CD1c-positive myeloid dendritic cell (primary cell): ENCODE results near the gene GPR62.
A peak's percentile ranks its signal among the peaks of the same experiment; 100 is the strongest.
"Not testable (repeated sequence)": the region's sequence is repeated elsewhere in the genome, so short reads cannot be mapped to it uniquely, and the experiment has no call there.

ENCODE experiments used
- DNase-seq: peaks from one replicate; pipeline ENCODE4 v3.0.0-alpha.2; 2016; ENCODE audit errors: extremely low spot score

GPR62 gene

DNA sequence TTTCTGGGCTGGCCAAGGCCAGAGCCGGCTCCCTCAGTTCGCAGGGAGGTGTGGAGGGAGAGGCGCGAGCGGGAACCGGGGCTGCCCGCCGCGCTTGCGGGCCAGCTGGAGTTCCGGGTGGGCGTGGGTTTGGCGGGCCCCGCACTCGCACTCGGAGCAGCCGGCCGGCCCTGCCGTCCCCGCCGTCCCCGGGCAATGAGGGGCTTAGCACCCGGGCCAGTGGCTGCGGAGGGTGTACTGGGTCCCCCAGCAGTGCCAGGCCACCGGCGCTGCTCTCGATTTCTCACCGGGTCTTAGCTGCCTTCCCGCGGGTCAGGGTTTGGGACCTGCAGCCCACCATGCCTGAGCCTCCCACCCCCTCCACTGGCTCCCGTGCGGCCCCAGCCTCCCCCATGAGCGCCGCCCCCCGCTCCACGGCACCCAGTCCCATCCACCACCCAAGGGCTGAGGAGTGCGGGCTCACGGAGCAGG, 35.4 kb downstream of the GPR62 start:
- DNase-seq = not testable (repeated sequence)

DNA sequence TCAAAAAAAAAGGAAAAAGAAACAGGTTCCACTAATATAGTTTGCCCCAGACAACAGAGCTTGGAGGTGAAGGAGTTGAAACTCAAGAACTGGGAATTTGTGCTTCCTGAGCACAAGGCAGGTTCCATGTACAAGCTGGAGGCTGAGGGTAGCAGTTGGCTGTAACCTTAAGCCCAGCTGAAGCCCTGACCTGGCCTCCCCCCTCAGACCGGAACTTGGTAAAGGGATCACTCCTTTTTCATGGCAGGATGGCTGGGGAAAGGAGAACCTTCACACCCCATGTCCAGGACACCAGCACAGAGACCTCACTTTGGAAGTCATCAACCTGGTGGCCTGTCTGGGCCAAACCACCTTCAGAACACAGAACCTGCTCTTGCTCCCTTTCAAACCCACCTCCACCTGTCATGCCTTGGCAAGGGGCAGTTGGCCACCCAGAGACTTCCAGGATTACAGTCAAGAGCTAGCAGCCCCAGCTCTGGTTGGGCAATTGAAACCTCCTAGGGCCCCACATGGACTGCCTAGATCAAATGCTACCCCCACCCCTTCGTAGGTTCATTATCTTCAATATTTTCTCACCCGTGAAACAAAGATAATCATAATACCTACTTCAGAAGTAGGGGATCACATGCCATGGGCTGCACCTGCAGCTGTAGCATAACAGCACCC, 37.0 kb downstream of the GPR62 start:
- DNase-seq = no peak

DNA sequence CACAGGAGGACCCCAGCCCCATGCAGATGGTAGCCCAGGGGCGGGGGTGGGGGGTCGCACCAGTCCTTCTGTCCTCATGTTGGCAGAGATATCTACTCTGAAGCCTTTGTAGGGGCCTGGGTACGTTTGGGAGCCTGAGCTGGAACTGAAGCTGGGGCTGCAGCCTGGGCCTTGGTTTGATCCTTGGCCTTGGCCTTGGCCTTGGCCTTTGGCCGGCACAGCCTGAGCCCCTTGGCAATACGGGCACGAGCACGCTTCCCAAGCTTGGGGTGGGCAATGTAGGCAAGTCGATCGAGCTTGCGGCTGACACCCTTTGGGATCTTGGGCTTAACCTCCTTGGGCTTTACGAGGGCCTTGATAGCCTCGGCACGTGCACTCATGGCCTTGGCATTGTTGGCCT, 38.5 kb downstream of the GPR62 start:
- not testable (repeated sequence) for DNase-seq

DNA sequence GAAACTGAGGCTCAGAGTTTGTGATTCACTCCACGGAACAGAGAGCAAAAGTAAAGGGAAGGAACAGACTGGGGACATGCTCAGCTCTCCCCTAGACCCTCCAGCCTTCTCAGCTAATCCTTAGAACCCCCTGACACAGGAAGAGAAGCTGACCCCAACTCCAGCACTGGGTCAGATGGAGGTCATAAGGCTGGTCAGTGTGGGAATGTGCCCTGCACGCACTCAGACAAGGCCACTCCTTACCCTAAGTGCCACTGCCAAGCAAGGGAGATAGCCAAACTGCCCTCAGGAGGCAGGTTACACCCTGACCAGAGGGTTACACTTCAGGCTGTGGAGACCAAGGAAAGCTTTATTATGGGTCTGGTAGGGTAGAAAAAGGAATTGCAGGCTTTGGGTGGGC, 39.3 kb downstream of the GPR62 start:
- no peak for DNase-seq

DNA sequence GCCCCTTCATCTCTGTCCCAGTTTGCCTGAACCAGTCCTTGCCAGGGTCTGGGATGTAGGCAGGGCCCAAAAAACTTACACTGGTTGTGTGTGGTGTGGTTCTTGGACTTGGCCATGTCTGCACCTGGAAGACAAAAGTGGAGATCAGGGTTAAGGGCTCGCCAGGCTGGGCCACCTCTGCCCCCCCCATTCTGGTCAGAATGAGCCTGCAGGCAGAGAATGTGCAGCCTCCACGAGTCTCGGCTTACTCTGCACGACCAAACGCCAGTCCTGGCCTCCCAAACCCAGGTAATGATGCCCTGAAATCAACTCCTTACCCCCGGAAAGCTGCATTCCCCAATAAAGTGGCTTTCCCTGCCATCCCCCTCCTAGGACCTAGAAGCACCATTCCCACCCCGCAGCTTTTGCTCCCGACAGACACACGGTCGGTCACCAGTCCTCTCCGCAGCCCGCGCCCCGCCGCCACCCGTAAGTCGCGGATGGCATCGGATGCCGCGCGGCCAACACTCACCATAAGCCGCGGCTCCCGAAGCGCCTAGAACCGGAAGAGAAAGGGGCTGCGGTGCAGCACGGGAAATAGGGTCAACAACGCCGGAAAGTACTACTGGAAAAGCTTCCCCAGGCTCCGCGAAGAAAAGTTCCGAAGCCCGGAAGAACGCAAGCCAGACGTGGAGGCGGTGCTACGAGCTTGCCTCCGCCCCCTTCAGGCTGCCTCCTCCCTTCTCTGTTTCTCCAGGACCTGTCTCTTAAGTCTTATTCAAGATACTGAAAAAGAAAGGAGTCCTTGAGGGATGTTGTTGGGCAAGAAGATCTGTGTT, 40.4 kb downstream of the GPR62 start, which contains the start of gene RPL29:
TSS of gene RPL29 (minus strand) at position 550 of the 818 bp plus-strand sequence. CDS start at position 116, 434 bp downstream.
- peak; percentile 96 for DNase-seq

DNA sequence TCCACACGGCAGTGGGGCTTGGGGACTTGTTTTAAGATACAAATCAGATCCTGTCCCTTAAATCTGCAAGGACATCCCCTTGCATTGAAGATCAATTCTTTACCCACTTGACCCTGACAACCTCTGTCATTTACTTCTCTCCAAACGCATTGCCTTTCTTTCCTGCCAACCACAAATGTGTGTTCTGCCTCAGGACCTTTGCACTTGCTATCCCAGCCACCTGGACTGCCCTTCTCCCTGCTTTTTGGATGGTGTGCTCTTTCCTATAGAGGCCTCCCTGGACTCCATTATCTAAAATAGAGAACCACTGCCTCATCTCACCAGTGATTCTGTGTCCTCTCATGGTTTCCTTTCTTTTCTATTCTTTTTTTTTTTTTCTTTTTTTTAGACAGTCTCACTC, 42.0 kb downstream of the GPR62 start:
- no peak for DNase-seq

DNA sequence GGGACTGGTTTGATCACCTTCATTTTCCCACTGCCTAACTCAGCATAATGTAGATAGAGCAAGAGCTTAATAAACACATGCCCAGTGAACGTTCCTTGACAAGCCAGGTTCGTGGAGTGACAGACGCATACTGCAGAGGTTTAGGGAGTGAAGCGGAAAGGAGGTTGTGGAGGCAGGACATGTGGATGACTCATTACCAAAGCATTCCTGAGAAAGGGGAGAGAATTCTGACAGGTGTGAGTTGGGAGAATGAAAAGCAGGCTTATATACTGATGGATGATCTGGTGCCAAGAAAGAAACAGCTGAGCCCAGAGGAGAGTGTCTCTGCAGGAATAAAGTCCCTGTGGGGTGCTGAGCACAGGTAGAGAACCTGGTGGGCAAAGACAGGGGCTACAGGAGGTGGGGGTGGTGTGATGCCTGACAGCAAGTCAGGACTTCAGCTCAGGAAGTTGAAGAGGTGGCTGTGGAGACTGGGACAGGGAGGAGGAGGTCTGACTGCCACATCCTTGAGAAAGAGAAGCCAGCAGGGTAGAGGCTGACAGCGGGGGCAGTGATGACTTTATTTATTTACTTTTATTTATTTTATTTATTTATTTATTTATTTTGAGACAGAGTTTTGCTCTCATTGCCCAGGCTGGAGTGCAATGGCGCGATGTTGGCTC, 42.9 kb downstream of the GPR62 start:
- no peak for DNase-seq

DNA sequence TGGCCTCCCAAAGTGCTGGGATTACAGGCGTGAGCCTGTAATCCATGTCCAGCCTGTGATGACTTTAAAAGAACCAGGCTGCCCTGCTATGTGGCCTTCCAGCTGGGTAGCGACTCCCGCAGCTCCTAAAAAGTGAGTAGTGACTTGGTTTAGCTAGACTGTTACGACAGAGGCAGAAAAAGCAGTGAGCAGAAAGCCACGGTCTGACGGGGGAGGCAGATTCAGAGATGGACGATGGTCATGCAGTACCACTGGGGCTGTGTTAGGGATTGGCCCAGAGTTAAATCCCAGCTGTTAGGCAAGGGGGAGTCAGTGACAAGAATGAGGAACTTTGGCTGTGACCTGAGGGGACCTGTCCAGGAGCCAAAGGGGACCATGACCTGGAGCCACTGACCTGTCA, 43.6 kb downstream of the GPR62 start:
- no peak for DNase-seq

DNA sequence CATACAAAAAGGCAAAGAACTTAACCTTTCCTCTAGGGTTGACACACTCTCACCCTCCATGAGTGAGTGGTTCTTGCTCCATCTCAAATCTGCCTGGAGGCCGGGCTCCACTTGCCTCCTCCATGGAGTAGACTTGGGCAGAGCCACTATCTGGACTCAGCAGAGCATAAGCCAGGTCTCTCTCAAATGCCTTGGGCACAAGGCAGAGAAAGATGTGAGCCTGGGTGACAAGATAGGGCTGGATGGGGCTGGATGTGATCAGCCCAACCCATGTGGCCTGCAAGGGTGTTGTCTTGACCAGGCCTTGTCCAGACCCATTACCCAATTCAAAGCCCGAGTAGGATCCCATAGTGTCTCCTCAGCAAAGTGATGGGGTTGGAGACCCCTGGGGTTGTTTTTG, 44.7 kb downstream of the GPR62 start:
- DNase-seq = no peak

DNA sequence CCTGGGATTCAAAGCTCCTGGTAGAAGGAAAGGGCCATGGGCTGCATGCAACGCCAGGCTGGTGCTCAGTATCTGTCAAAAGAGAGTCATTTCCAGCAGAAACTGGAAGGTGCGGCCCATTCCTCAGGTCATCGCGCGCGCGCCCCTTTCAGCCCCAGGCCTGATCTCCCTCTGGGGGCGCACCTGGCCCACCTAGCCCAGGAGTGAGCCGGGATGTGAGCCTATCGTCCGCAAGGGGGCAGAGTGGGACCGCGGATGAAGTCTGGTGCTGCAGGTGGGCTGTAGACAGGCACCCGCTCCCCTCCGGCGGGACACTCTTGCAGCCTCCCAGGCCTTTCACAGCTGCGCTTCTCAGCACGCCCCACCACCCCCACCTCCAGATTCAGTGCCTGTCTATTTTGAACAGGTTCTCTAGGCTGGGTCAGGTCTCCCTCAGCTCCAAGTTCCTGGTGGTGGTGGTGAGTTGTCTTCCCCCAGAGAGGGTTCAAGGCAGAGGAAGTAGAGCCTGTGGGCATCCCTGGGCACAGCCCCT, 46.3 kb downstream of the GPR62 start:
- peak; percentile 82 for DNase-seq

DNA sequence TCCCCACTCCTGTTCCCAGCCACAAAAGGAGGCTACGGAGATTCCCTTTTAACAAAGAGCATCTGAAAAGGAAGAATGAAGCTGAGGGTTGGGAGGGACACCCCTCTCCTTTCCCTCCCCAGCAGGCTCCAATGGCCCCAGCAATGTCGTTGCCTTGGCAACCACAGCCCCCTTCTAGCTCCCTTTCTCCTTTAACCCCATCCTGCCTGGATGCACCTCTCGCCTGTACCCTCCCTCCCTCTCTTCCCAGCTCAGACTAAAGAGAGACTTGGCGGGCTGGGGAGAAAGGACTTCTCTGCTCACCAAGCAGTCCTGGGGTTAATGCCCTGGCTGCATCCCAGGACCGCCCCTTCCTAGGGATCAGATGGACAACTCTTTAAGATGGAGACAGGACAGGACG, 47.6 kb downstream of the GPR62 start:
- DNase-seq = no peak

DNA sequence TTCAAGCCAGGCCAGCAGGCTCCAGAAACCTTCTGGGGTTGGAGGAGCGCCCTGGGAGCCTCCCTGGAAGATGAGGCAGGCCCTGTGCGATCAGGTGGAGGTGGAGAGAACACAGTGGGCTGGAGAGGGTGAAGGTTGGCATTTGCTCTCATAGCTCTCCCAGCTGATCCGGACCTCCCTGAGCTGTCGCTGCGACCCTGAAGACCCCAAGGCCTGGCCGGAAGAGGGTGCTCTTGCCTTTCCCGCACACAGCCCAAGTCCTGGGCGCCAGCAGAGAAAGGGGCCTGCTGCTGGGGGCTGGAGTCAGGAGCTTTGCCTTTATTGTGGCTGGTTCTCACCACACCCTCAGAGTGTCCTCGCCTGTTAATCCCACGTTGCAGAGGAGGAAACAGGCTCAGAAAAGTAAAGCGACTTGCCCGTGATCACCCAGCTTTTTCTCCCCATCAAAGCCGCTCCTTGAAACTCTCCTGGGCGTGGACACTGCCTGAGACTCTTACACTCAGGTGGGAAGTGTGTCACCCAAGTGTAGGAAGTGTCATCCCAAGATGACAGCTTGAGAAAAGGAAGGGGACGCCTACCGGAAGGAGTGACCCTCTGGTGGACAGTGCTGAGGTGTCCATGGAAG, 49.1 kb downstream of the GPR62 start:
- DNase-seq = no peak

DNA sequence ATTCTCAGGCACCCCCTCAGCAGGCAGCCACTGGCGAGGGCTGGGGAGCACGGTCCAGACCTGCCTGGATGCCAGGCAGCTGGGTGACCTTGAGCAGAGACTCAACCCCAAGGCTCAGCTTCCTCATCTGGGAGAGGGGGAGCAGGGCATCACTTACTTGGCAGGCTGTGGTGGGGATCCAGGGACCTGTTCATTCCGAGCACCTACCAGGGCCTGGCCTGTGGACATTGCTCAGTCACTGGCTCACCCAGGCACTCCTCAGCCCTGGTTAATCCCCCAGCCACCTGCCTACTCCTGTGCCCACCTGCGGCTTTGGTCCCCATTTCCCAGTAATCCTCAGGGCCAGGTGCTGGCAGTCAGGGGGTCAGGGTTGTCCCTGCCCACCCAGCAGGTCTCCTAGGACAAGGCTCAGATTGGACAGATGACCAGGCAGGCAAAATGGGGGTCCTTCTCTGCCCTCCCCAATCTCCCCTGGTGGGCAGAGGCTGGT, 49.8 kb downstream of the GPR62 start:
- no peak for DNase-seq

DNA sequence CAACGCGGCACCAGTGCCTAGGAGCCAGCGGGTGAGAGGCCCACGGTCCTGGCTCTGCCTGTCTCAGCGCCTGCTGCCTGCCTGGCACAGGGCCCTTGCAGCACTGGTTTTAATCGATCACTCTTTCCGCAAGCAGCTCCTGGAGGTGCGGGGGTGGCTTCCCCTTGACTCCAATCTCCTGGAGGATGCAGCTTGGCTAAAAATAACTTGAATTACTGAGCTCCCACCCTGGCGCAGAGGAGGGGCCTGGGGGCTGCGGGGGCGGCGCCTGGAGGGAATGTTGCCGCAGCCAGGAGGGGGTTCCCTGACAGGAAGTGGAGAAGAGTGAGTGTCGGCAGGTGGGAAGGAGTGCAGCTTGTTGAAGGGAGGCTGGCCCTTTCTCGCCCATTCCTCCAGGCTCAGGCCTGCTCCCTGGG, 50.4 kb downstream of the GPR62 start:
- DNase-seq = no peak

DNA sequence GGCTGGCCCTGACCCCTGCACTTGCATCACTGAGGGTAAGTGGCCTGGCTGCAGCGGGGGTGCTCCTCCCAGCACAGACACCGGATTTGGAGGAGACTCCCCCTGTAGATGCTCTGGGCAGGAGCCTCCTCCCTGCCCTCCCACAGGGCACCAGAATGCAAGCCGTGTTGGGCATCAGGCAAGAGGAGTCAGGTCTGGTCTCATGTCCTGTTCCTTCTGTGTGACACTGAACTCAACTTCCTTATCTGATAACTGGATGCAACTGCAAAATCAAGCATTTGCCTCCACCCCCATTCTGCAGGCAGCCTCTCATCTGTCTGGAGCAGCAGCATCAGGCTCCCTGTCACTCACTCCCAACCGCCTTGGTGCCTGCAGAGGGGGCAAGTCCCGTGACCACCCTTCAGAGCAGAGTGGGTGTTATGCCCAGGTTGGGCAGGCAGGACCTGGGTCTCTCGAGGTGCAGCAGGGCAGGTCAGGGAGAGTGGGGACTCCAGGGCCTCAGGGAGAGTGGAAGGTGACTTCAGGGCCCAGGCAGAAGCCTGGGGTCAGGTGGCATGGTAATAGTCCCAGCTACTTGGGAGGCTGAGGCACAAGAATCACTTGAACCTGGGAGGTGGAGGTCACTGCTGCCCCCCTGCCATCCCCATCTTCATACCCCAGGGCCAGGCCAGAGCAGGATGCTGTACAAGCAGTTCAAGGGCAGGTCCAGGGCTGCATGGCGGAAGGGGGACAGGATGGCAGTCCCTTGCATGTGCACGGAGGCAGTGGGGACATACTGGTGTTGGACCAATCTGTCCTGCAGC, 51.0 kb downstream of the GPR62 start:
- peak; percentile 49 for DNase-seq

DNA sequence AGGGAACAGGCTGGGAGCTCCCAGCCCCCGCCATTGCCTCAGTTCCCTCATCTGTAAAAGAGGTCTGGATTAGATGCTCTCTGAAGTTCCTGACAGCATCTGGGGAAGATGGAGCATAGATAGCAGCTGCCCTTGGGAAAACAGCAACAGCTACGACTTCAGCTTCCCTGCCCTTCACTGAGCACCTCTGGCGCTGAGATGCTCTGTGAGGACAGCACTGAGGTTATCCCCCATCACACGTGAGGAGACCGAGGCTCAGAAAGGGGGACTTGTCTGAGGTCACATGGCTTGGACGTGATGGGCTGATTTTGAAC, 51.6 kb downstream of the GPR62 start:
- no peak for DNase-seq
